Transverse colon (tissue), 4 donors: ENCODE results near the gene ARMC3. TPM values are rescaled to one million over a fixed set of nuclear protein-coding genes. Genes with fewer than 3 reads are reported as not detected.
"Not testable (repeated sequence)": the region's sequence is repeated elsewhere in the genome, so short reads cannot be mapped to it uniquely, and the experiment has no call there.

Experiments
- DNase-seq: peaks from one replicate; pipeline ENCODE4 v3.0.0-alpha.2; 2019
- H3K27ac ChIP-seq, 4 donors: fragments of 200-600 bp; sonication (generic); 2 replicates each; pipeline ENCODE4 v1.5.1; 2016 to 2018; ENCODE audit warnings: inconsistent platforms in 4 of 4
- H3K27me3 ChIP-seq: fragments of 200-600 bp; sonication (generic); 2 replicates; pipeline ENCODE4 v1.5.1; 2017; ENCODE audit warnings: inconsistent platforms
- H3K36me3 ChIP-seq, 4 donors: fragments of 200-600 bp; sonication (generic); 2 replicates each; pipeline ENCODE4 v1.5.1; 2017 to 2019; ENCODE audit warnings: inconsistent platforms in 4 of 4
- H3K4me1 ChIP-seq, 4 donors: fragments of 200-600 bp; sonication (generic); 2 replicates each; pipeline ENCODE4 v1.5.1; 2017 to 2020; ENCODE audit warnings: inconsistent platforms in 4 of 4
- H3K4me3 ChIP-seq, 4 donors: fragments of 200-600 bp; sonication (generic); 1 replicate in 1 of 4; 2 replicates in 3 of 4; pipeline versions ENCODE4 v1.5.1 to v1.6.1; 2017 to 2019; ENCODE audit warnings: inconsistent platforms in 4 of 4
- H3K9me3 ChIP-seq, 2 donors: fragments of 200-600 bp; sonication (generic); 2 replicates each; pipeline ENCODE4 v1.5.1; 2017 to 2019; ENCODE audit warnings: inconsistent platforms in 2 of 2
- CTCF ChIP-seq, 5 experiments: fragments of 200-600 bp in 3 of 5; fragments of 450-650 bp in 2 of 5; sonication (generic) in 3 of 5; IDR thresholded peaks; 1 replicate in 2 of 5; 2 replicates in 3 of 5; pipeline ENCODE4 v1.5.1; 2016 to 2017; ENCODE audit warnings: antibody characterized with exemption in 5 of 5, inconsistent platforms in 3 of 5, mild to moderate bottlenecking in 2 of 5, moderate library complexity in 1 of 5
- EP300 ChIP-seq: sonication (generic); formaldehyde crosslinking; IDR thresholded peaks from one replicate; pipeline ENCODE4 v1.6.1; 2017; ENCODE audit warnings: antibody characterized with exemption, low read depth
- POLR2A ChIP-seq: fragments of 450-650 bp; IDR thresholded peaks from one replicate; pipeline ENCODE4 v1.6.1; 2016; ENCODE audit warnings: antibody characterized with exemption, mild to moderate bottlenecking, moderate library complexity
- POLR2AphosphoS5 ChIP-seq, 3 donors: sonication (generic); formaldehyde crosslinking; IDR thresholded peaks; one replicate each; pipeline ENCODE4 v1.6.1; 2016; ENCODE audit warnings: antibody characterized with exemption in 3 of 3
- WGBS, 2 donors: methylation state at CpG; one replicate each; pipeline ENCODE4 v1.1.5; 2018; ENCODE audit warnings: low coverage in 1 of 2; 5-methylcytosine and 5-hydroxymethylcytosine counted together
- in situ Hi-C, 4 donors: fragments of 200-750 bp; cut with MboI; loops; one replicate each; pipeline versions ENCODE4 v1.15.0 to v1.15.1; 2017; ENCODE audit warnings: low sequenced_read_pairs in 3 of 4, low pct_ligation_motif_present in 1 of 4, low pct_unique_long_range_greater_than_20kb in 1 of 4
- intact Hi-C: fragments of 100-400 bp; cut with DNase I; formaldehyde crosslinking; loops from one replicate; pipeline ENCODE4 v1.15.1; 2023; ENCODE audit warnings: low total_unique reads
- total RNA-seq, 4 donors: library from RNA; depleted of rRNA; stranded (reverse); fragments of >200 nt; gene quantifications; one replicate each; pipeline ENCODE4 v1.1.0, GENCODE V29; 2016

Gene ARMC3
- total RNA-seq, 4 donors from 2014 or later, result not detected

DNA sequence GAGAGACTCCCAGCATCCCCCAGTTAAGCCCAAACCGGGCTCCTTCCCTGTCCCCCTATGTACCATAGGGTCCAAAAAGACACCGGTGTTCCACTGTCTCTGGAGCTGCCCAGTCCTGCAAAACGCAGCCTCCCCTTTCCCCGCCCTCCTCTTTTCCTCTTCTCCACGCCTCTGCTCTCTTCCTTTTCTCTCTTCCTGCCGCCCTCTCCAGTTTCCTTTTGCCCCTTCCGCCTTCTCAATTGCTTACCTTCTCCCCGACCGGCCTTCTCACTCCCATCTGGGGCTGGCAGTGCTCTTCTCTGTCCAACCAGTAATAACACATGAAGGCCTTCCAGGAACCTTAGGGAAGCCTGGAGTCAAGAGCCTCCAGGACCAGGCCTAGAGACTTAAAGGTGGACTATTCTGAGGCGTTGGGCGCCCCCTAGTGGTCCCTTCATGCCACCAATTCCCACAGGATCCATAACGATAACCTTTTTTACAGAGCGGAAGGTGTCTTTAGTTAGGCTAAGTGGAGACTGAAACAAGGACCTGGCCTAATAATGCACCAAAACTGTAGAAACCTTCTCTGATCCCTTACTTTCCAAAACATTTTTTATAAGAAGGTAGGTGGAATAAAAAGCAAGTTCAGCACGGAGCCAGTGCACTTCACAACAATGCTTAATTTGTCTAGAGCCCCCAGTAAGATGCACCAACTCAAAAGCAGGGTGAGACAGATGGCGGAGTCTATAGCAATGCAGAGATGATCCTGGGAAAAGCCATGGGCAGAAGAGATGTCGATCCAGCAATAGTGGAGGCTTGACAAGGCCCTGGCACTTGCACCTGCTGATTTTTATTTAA is 140.3 kb downstream of the ARMC3 start:
- Histone ChIP-seq H3K9me3 (no peaks in the 10 kb centered on the region), H3K4me3 (no peak overlapping the region), H3K27me3 (no peaks in the 10 kb centered on the region), H3K4me1 (peaks cover 4 to 18% (median 15%) of the 10 kb centered on the region in 4 donors), H3K27ac (no peak overlapping the region), H3K36me3 (no peaks in the 10 kb centered on the region)
- in situ Hi-C loops, result no loop called here
- TF ChIP-seq CTCF (IDR thresholded peaks at IDR 0.05) (peak; percentile 60 to 87 (median 83)), EP300 (no peak)
- intact Hi-C loops, result loop anchor here (10.0 kb wide), 1 partner anchor 1063 kb away; the partner anchor contains the start of gene DNAJC1
- DNase-seq, result peak; percentile 85
- WGBS, 2 donors, result 43 to 53% methylated on average over 13 to 16 of the region's 16 CpGs

- Histone ChIP-seq H3K27ac (no peak overlapping the region), H3K4me1 (peaks cover 4 to 16% (median 12%) of the 10 kb centered on the region in 4 donors), H3K4me3 (no peak overlapping the region), H3K36me3 (no peaks in the 10 kb centered on the region), H3K27me3 (no peaks in the 10 kb centered on the region), H3K9me3 (no peaks in the 10 kb centered on the region)
- intact Hi-C loops, result loop anchor here (10.0 kb wide), 1 partner anchor 1064 kb away; the partner anchor contains the start of gene DNAJC1
- TF ChIP-seq CTCF (IDR thresholded peaks at IDR 0.05) (no peak), EP300 (no peak)
- no peak for DNase-seq
- 72 to 78% methylated on average over 7 to 10 of the region's 10 CpGs for WGBS, 2 donors
- in situ Hi-C loops, result no loop called here
These were observed 141.4 kb downstream of the ARMC3 start for GRCh38 chr10:23069019-23069815.

- H3K9me3 ChIP-seq, H3K4me3 ChIP-seq, H3K27me3 ChIP-seq, intact Hi-C loops, H3K36me3 ChIP-seq, DNase-seq, H3K27ac ChIP-seq, H3K4me1 ChIP-seq, in situ Hi-C loops: not testable (repeated sequence)
- 70 to 89% methylated on average over 3 to 12 of the region's 12 CpGs for WGBS, 2 donors
These were observed 142.4 kb downstream of the ARMC3 start for GRCh38 chr10:23070092-23070912.

- Histone ChIP-seq H3K4me1 (peaks cover 0 to 4% (median 3%) of the 10 kb centered on the region in 4 donors), H3K9me3 (no peaks in the 10 kb centered on the region), H3K36me3 (no peaks in the 10 kb centered on the region), H3K27me3 (no peaks in the 10 kb centered on the region), H3K4me3 (no peak overlapping the region), H3K27ac (no peak overlapping the region)
- DNase-seq, result no peak
- in situ Hi-C loops, result no loop called here
- 78% methylated on average over 3 of the region's 3 CpGs; no CpG with 5 or more reads in 1 of the 2 donors for WGBS, 2 donors
- intact Hi-C loops, result no loop called here
- no peak for TF ChIP-seq EP300
- no peak for TF ChIP-seq POLR2AphosphoS5 (IDR thresholded peaks at IDR 0.05)
- no peak for TF ChIP-seq POLR2A
- no peak for TF ChIP-seq CTCF (IDR thresholded peaks at IDR 0.05)
These were observed 143.0 kb downstream of the ARMC3 start for GRCh38 chr10:23070913-23071218.

GRCh38 chr10:23072593-23072992 is 144.7 kb downstream of the ARMC3 start:
- in situ Hi-C loops, H3K27ac ChIP-seq, DNase-seq, H3K27me3 ChIP-seq, H3K4me3 ChIP-seq, H3K36me3 ChIP-seq, H3K4me1 ChIP-seq, intact Hi-C loops, H3K9me3 ChIP-seq: not testable (repeated sequence)
- 57 to 70% methylated on average over 3 of the region's 3 CpGs for WGBS, 2 donors
